Activated CD4-positive, alpha-beta T cell treated with anti-CD3 and anti-CD28 coated beads, Interleukin-2, amount 50 U/mL, for 24 hours (primary cell): ENCODE results near the gene TRIM24.
"Not testable (repeated sequence)": the region's sequence is repeated elsewhere in the genome, so short reads cannot be mapped to it uniquely, and the experiment has no call there.

Experiments
- DNase-seq, 2 donors: peaks; one replicate each; pipeline ENCODE4 v3.0.0-alpha.2; 2020; ENCODE audit warnings: low read depth in 1 of 2, low spot score in 1 of 2

The TRIM24 gene

DNA sequence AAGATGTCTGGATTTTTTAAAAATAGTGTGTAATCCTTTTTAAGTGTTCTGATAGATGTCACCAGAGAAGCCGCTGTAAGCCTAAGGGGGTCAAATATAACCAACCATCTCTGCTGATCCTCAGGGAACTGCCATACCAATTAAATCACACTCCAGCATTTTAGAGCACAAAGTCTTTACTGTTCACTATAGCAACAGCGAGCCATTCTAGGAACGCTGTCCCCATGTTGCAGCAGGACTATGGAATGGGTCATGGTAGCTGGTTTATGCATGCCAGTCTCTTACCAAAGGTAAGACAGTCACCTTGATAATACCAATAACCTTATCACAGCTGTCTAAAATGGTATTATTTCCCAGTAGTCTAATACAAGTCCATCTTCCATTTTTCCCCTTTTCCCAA lies 33.5 kb downstream of the TRIM24 start:
- no peak for DNase-seq

DNA sequence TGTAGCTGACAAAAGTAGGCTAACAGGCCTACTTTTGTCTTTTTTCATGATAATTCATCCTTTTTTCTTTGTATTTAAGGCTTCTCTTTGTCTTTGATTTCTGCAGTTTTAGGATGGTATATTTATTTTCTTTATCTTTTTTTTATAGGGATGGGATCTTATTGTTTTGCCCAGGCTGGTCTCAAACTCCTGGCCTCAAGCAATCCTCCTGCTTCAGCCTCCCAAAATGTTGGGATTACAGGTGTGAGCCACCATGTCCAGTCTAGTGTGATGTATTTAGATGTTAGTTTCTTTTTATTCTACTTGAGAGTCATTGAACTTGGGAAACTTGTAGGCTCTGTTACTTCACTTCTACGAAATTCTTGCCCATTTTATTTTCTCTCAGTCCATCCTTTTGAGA lies 35.4 kb downstream of the TRIM24 start:
- DNase-seq: no peak

DNA sequence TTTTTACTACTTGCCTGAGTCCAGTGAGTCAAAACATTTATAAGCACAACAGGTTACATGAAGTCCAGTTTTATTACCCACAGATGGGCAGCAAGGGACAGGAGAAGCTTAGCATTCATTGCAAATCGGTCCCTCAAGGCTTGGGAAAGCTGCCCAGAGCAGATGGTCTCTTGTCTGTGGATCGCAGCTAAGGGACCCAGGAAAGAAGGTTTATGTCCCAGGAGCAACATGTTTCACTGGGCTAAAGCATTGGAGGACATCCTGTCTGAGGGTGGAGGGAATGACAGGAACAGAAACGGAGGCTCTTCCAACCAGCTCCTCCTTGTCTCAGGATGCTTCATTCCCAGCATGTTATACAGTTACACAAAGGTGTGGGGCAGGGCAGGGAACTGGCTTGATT lies 39.3 kb downstream of the TRIM24 start:
- DNase-seq: no peak

DNA sequence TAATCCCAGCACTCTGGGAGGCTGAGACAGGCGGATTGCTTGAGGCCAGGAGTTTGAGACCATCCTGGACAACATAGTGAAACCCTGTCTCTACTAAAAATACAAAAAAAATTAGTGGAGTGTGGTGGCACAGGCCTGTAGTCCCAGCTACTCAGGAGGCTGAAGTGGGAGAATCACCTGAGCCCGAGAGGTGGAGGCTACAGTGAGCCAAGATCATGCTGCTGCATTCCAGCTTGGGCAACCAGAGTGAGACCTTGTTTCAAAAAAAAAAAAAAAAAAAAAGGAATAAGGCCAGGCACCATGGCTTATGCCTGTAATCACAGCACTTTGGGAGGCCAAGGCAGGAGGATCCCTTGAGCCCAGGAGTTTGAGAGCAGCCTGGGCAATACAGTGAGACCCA lies 40.2 kb downstream of the TRIM24 start:
- not testable (repeated sequence) for DNase-seq

DNA sequence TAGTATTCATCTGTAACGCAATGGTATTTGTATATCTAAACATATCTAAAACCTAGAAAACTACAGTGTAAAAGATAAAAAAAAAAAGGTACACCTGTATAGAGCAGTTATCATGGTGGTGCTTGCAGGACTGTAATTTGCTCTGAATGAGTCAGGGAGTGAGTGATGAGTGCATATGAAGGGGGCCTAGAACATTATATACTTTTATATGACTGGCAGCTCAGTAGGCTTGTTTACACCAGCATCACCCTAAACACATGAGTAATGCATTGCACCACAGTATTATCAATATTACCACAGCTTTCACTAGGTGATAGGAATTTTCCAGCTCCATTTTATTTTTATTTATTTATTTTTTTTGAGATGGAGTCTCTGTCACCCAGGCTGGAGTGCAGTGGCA lies 40.8 kb downstream of the TRIM24 start:
- DNase-seq: no peak

DNA sequence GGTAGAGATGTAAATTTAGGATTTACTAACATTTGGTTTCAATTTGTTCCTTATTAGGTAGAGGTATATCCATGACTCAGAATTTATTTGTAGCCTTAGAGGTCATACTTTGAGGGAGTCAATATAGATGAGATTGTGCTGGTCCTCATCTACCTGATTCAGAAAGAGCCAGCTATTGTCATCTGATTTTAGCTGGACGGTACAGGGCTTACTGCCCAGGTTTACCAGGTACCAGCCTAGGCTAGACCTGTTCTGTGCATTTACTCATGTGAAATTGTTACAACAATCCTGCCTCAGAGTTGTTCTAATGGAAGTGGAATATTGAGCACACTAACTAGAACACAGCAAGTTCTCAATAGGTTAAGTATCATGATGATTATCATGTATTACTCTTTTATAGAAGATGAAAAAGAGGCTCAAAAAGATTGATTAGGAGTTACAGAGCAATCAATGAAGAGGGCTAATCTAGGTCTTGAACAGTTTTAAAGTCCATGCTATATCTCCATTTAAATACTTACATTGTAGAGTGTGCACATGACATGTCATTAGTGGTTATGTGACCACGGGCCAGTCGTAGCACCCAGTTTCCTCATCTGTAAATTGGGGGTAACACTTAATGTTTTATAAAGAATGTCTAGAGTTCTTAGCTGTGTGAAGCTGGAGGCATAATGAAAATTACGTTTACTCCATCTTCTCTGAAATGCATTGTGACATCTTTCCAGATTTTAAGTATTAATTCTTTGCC lies 42.1 kb downstream of the TRIM24 start:
- DNase-seq: no peak

DNA sequence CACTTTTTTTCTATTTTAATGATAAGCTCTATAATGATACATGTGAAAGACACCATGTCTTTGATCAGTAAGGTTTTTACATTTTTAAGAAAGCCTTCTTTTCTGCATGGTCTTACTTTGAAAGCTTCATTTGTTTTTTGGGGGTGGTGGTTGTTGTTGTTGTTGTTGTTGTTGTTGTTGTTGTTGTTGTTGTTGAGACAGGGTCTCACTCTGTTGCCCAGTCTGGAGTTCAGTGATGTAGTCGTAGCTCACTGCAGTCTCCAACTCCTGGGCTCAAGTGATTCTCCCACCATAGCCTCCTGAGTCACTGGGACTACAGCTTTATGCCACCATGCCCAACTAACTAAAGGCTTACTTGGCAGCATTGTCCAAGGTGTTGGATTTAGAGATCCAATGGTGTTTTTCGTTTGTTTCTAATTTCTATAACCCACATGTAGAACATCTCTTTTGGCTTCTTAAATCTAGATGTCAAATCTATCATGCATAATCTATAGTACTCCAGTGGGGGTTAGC lies 45.4 kb downstream of the TRIM24 start:
- no peak for DNase-seq

DNA sequence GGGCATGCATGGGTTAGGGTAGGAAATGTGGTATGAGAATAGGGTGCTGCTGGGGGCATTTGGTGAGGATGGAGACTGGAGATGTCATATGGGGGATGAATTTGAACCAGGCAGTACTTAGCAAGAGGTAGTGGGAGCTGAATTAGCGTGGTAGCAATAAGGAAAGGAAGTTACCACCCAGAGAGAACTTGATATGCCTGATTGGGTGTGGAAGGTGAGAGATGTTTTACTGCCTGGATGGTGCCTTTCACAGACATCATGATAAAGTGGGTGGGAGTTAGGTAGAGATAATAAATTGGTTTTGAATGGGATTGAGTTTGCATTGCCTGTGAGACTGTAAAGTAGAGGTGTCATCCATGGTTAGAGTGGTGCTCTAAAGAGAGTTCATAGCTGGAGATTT lies 46.7 kb downstream of the TRIM24 start:
- DNase-seq: no peak

DNA sequence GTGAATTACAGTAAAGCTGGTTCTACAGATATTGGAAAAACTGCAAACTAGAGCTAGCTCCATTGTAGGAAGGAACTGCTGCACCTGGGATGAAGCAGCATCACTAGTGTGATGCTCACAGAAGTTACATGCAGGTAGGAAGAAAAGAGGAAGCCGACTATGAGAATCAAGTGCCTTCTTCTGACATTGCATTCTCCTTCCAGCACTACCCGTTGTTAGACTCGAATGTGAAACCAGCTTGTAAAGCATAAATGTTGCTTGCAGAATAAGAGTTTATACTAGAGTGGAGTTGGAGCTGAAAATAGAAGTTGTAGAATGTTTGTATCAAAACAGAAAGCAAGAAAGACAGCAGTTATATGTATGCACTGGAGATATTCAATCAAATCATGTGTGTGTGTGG lies 49.9 kb downstream of the TRIM24 start:
- no peak for DNase-seq

DNA sequence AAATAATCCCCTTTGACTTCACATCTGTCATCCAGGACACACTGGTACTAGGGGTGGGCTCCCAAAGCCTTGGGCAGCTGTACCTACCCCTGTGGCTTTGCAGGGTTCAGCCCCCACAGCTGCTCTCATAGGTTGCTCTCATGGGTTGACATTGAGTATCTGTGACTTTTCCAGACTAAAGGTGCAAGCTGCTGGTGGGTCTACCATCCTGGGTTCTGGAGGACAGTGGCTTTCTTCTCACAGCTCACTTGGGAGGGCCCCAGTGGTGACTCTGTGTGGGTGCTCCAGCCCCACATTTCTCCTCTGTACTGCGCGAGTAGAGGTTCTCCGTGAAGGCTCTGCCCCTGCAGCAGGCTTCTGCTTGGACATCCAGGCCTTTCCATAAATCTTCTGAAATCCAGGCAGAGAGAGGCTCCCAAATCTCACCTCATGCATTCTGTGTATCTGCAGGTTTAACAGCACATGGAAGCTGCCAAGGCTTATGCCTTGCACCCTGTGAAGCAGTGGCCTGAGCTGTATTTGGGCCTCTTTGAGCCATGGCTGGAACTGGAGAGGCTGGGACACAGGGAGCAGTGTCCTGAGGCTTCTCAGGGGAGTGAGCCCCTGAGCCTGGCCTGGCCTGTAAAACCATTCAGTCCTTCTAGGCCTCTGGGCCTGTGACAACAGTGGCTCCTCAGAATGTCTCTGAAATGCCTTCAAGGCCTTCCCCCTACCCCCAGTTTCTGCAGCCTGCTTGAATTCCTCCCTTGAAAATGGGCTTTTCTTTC lies 52.2 kb downstream of the TRIM24 start:
- DNase-seq: no peak

DNA sequence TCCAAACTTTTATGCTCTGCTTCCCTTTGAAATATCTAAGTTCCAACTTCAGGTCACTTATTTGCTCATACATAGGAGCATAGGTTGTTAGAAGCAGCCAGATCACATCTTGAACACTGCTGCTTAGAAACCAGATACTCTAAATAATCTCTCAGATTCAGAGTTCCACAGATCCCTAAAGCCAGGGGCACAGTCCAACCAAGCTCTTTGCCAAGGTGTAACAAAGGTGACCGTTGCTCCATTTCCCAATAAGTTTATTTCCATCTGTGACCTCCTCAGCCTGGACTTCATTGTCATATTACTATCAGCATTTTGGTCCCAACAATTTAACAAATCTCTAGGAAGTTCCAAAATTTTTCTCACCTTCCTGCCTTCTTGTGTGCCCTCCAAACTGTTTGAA lies 52.8 kb downstream of the TRIM24 start:
- no peak for DNase-seq

DNA sequence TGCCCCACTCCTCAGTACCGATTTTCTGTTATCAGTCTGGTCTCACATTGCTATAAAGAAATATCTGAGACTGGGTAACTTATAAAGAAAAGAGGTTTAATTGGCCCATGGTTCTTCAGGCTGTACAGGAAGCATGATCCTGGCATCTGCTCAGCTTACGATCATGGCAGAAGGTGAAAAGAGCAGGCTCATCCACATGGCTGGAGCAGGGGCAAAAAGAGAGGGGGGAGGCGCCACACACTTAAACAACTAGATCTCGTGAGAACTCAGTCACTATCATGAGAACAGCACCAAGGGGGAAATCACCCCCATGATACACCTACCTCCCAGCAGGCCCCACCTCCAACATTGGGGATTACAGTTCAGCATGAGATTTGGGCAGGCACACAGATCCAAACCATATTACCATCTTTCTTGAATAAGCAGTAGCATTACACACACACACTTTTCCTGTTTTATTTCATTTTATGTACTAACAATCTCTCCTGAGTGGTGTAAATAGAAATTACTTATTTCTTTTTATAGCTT lies 53.3 kb downstream of the TRIM24 start:
- DNase-seq: no peak

DNA sequence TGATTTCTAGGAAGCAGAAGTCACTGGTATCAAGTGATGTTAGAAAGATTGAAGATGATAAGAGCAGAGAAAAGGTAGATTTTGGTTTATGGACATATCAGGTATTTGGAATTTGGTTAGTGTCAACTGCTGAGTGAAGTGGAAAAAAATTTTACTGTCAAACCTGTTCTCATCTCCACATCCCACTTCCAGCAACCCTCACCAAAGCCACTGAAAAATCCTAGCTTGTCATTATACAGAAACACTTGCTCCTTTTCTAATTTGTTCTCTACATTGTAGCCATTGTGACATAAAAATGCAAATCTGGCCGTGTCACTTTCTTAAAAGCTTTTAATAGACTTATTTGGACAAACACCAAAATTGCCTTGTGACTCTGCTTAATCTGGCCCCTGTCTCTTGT lies 54.0 kb downstream of the TRIM24 start:
- no peak for DNase-seq

DNA sequence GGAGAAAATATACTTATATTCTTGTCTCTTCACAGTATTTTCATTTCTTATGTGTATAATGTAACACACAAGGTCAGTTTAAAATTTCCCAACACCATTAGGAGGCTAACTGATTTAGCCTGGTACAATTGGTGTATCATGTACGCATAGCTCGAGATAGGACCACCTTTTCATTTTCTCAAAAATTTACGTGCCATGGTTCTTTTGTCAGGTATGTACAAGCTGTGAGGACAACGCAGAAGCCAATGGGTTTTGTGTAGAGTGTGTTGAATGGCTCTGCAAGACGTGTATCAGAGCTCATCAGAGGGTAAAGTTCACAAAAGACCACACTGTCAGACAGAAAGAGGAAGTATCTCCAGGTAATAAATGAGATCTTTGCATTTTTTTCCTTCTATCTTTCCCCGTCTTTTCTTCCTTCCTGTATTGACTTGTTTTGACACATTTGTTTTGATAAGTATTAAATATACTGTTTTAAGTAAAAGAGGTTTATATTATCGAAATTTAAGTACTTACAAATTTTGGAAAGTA lies 55.0 kb downstream of the TRIM24 start:
- no peak for DNase-seq

DNA sequence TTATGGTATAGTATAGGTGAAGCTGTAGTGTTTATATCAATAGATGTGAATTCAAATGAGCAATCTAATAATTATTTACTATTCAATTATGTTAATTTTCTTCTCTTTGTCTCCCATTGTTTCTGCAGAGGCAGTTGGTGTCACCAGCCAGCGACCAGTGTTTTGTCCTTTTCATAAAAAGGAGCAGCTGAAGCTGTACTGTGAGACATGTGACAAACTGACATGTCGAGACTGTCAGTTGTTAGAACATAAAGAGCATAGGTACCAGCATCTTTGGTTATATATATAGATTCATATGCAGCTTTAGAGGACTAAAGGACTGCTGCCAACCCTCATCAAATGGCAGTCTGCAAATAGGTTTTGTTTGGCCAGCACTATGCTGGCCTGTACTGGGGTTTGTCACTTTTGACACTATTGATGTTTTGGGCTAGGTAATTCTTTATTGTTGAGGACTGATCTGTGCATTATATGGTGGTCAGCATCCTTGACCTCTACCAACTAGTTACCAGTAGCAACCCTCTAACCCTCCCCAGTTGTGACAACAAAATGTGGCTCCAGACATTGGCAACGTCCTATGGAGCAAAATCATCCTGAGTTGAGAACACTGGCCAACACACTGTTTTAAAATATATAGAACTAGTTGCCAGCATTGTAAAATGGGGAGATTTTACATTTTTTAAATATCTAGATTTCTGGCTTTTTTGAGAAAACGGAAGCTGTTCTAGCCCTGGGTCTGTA lies 59.2 kb downstream of the TRIM24 start:
- DNase-seq: no peak

DNA sequence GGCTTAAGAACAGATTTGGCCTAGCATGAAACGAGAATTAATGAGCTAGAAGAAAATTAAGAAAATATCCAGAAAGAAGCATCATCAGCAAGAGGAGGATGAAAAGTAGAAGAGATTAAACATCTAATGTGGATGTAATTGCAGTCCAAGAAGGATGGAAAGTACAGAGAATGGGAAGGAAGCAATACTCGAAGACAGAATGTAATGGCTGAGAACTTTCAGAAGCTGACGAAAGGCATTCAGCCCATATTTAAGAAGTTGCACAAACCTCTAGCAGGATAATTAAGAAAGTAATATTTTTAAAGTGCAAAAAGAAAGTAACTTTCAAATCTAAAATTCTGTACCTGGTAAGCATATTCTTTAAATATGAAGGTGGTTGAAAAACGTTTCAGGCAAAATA lies 60.7 kb downstream of the TRIM24 start:
- DNase-seq: no peak

DNA sequence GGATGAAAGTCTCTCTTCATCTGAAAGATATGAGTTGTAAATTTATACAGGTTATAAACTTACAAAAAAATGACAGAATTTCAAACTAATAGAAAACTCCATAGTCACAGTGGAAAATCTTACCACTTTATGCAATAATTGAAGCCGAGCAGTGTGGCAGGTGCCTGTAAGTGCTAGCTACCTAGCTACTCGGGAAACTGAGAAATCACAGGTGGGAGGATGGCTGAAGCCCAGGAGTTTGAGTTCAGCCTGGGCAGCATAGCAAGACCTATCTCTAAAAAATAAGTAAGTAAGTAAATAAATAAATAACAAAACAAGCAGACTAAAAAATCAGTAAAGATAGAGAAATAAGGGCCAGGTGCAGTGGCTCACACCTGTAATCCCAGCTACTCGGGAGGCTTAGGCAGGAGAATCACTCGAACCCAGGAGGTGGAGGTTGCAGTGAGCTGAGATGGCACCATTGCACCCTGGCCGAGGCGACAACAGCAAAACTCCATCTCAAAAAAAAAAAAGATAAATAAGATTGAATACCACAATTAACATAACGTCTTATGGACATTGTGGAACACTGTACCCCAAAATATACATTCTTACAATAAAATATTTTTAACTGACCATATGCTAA lies 61.9 kb downstream of the TRIM24 start:
- no peak for DNase-seq

DNA sequence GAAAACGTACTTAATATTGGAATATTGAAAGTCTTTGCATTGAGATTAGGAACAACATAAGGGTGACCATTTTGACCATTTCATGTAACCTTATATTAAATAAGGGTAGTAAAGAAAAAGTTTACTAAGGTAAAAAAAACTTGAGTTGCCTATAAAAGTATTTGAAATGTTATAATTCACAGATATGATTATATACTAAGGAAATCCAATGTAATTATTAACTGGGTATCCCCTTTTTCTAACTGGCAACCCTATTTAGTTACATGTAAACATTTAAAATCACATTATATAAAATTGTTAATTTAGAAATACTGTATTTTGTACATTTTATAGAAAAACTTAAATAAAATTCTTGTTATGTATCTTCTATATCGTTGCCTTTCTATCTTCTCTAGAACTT lies 64.2 kb downstream of the TRIM24 start:
- no peak for DNase-seq

DNA sequence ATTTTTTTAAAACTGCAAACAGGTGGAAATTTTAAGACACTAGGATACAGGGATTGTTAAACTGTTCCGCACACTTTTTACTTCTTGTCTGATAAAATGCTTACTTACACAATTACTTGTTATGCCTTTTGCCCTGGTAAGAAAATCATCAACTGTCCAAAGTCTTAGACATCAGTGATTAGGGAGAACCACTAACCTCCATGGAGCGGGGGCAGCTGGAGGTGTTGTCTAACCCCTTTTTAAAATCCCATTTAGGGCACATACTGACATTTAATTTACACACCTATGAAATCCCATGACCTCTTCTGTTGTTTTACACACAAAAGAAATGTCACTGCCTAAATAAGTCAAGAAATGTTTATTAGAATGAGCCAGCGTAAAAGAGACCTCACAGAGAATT lies 65.7 kb downstream of the TRIM24 start:
- DNase-seq: no peak

DNA sequence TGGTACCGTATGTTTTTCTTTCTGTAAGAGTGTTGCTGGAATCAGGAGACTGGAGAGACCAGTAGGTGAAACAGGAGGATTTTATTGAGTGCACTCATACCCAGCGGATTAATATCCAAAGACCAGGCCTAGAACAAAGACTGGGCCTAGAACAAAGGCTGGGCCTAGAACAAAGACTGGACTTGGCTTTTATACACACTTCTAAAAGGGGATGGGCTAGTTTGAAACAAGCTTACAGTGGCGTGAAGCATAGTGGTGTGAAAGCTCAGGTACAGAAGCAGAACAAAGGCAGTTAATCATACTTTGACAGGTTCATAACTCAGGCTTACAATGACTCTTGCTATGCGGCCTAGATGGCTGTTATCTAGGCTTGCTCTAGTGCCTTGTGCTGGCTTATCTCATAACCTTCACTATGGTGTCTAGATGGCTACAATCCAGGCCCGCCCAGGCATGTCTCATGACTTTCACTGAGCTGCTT lies 67.7 kb downstream of the TRIM24 start:
- DNase-seq: no peak

DNA sequence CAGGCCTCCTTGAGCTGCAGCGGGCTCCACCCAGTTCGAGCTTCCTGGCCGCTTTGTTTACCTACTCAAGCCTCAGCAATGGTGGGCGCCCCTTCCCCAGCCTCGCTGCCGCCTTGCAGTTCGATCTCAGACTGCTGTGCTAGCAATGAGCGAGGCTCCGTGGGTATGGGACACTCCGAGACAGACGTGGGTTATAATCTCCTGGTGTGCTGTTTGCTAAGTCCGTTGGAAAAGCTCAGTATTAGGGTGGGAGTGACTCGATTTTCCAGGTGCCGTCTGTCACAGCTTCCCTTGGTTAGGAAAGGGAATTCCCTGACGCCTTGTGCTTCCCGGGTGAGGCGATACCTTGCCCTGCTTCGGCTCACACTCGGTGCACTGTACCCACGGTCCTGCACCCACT lies 76.8 kb downstream of the TRIM24 start:
- DNase-seq: not testable (repeated sequence)
